ENCODE measurements around the gene SACS. TPM values are rescaled to one million over a fixed set of nuclear protein-coding genes. Genes with fewer than 3 reads are reported as not detected.

The SACS gene
- total RNA-seq, 2 donors from 2014 or later = 7.8 to 24.1 TPM

DNA sequence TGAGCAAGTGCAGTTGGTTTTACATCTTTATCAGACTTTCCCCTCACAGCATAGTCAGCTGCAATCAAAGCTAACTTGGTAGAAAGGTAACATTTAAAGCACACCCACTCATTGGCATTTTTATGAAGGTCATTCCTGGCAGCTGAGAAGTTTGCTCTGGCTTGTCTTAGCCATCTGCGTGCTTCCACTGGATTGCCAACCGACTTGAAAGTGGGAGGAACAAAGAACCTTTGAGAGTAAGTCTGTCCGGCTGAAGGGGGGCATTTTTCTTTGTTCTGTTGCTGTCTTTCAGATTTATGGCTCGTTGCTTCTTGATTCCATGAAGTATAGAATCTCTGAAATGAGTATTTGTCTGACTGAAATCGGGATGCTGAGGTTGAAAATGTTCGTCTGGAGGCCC is 103.1 kb downstream of the SACS start:
- WGBS = 40% methylated on average over 6 of the region's 6 CpGs
- Histone ChIP-seq H3K9me3 (no peaks in the 10 kb centered on the region), H3K27ac (no peak overlapping the region), H3K4me3 (no peak overlapping the region), H3K4me1 (replicated peaks) (no peaks in the 10 kb centered on the region), H3K27me3 (replicated peaks; ENCODE audit: insufficient read depth) (no peaks in the 10 kb centered on the region), H3K36me3 (no peaks in the 10 kb centered on the region)
- DNase-seq (ENCODE audit: low spot score) = peak; percentile 25
- intact Hi-C loops (cut with DNase I) = no loop called here
- TF ChIP-seq POLR2AphosphoS5 (IDR thresholded peaks at IDR 0.05) = peak; percentile 26
- TF ChIP-seq, protein P1, sequence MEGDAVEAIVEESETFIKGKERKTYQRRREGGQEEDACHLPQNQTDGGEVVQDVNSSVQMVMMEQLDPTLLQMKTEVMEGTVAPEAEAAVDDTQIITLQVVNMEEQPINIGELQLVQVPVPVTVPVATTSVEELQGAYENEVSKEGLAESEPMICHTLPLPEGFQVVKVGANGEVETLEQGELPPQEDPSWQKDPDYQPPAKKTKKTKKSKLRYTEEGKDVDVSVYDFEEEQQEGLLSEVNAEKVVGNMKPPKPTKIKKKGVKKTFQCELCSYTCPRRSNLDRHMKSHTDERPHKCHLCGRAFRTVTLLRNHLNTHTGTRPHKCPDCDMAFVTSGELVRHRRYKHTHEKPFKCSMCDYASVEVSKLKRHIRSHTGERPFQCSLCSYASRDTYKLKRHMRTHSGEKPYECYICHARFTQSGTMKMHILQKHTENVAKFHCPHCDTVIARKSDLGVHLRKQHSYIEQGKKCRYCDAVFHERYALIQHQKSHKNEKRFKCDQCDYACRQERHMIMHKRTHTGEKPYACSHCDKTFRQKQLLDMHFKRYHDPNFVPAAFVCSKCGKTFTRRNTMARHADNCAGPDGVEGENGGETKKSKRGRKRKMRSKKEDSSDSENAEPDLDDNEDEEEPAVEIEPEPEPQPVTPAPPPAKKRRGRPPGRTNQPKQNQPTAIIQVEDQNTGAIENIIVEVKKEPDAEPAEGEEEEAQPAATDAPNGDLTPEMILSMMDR (IDR thresholded peaks at IDR 0.05) = no peak

DNA sequence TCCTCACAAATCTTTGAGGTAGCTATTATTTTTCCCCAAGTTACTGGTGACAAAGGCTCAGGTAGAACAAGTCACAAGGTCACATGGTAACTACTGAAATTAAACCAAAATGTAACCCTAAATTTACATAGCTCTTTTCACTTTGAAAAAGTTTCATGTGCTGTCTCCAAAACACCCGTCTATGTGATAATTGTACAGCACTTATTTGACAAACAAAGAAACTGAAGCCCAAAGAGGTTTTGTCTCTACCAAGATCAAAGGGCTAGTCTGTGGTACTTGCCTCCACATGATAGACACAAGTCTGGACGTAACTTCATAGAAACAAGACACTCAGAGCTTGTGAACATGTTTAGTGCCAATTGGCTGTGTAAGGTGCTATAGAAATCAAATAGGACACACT is 108.3 kb downstream of the SACS start:
- intact Hi-C loops (cut with DNase I) = no loop called here
- WGBS = 27% methylated on average over 2 of the region's 2 CpGs

DNA sequence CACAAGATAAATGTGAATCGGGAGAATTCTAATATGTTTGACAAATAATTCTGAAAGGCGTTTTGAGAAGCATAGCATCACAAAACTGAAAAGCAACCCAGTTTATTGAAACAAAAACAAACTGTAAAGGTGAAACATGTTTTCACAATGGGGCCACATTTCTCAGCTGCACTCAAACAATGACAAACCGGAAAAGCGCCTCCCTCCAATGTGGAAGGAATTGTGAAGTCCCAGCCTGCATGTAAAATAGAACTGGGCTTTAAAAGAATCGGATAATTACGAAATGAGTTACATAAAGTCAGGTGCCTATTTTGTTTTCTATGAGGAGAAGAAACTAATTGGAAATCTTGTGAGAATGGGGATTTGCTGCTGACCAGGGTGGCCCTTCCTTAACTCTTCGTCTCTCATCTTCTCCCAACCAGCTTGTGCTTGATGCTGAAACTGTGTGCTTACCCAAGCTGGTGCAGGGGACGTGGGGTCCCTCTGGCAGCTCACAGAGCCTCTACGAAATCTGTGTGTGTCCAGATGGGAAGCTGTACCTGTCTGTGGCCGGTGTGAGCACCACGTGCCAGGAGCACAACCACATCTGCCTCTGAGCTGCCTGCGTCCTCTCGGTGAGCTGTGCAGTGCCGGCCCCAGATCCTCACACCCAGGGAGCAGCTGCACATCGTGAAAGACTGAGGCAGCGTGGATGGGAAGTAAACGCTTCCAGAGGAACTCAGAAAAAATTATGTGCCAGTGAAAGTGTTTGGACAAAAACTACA is 109.4 kb downstream of the SACS start:
- H3K9me3 ChIP-seq = no peaks in the 10 kb centered on the region
- no peak for DNase-seq (ENCODE audit: low spot score)
- H3K27me3 ChIP-seq (replicated peaks; ENCODE audit: insufficient read depth) = no peaks in the 10 kb centered on the region
- H3K36me3 ChIP-seq = no peaks in the 10 kb centered on the region
- no peaks in the 10 kb centered on the region for H3K4me1 ChIP-seq (replicated peaks)
- no peak overlapping the region for H3K27ac ChIP-seq
- WGBS = 45% methylated on average over 17 of the region's 17 CpGs
- no peak for TF ChIP-seq POLR2A (IDR thresholded peaks at IDR 0.05)
- TF ChIP-seq, protein P1 (IDR thresholded peaks at IDR 0.05) = no peak
- intact Hi-C loops (cut with DNase I) = no loop called here
- H3K4me3 ChIP-seq = no peak overlapping the region

More for the DNA sequence above, 108.3 kb downstream of the SACS start:
- Histone ChIP-seq H3K4me1 (replicated peaks) (no peaks in the 10 kb centered on the region), H3K27me3 (replicated peaks; ENCODE audit: insufficient read depth) (no peaks in the 10 kb centered on the region), H3K9me3 (no peaks in the 10 kb centered on the region), H3K27ac (no peak overlapping the region), H3K4me3 (no peak overlapping the region), H3K36me3 (no peaks in the 10 kb centered on the region)
- TF ChIP-seq POLR2A (IDR thresholded peaks at IDR 0.05) (no peak), POLR2AphosphoS5 (IDR thresholded peaks at IDR 0.05) (peak; percentile 10)
- TF ChIP-seq, protein P1 (IDR thresholded peaks at IDR 0.05) = no peak
- DNase-seq (ENCODE audit: low spot score) = no peak

DNA sequence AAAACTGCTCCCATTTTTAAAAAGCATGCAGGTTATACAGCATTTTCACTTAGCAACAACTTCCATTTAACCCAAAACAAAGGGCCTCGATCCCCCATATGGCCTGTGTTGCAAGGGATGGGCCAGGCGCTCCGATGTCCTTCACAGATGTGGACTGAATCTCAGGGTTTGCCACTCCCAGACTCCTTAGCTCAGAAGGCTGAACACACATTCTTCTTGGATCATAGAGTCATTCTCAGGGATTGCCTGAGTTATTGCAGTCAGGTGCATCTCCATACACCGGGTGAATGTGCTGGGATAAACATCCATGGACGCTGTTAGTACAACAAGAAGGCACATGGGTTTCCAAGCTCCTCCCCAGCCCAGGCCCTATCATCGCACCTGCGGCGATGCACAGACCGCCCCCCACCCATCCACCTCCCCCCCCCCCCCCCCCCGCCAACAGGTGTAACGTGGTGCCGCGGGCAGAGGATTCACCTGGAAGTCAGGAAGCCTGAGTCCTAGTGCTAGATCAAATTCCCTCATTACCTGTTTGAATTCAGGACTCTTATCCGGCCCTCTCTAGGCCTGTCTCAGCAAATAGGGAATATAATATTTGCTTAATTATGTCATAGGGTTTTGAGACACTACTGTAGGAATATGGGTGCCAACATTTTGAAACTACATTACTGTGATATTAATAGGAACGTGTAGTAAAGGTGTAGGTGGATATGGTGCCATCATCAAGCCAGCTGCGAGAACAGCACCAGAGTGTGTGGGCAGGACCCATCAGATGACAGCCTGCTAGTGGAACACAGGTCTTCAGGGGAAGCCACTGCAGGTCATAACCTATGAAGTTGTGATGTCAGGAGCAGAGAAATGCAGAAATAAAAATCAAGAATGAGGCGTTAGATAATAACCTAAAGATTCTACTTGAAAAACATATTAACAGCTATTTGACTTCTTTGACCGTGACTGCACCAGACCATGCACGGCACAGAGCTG is 110.9 kb downstream of the SACS start:
- no peak for DNase-seq (ENCODE audit: low spot score)
- no peak overlapping the region for H3K27ac ChIP-seq

More for the DNA sequence above, 110.9 kb downstream of the SACS start:
- 65% methylated on average over 18 of the region's 19 CpGs for WGBS
- intact Hi-C loops (cut with DNase I) = no loop called here
- H3K27me3 ChIP-seq (replicated peaks; ENCODE audit: insufficient read depth) = no peaks in the 10 kb centered on the region
- no peaks in the 10 kb centered on the region for H3K4me1 ChIP-seq (replicated peaks)
- no peak overlapping the region for H3K4me3 ChIP-seq
- TF ChIP-seq, protein P1 (IDR thresholded peaks at IDR 0.05) = no peak
- TF ChIP-seq POLR2AphosphoS5 (IDR thresholded peaks at IDR 0.05) (no peak), POLR2A (IDR thresholded peaks at IDR 0.05) (no peak)
- no peaks in the 10 kb centered on the region for H3K36me3 ChIP-seq
- H3K9me3 ChIP-seq = no peaks in the 10 kb centered on the region

Data from prostate gland (tissue), 2 donors.